Endothelial cell of umbilical vein (primary cell): ENCODE data around the gene PNKD. TPM values are rescaled to one million over a fixed set of nuclear protein-coding genes. Genes with fewer than 3 reads are reported as not detected.
A peak's percentile ranks its signal among the peaks of the same experiment; 100 is the strongest.

Experiments
- BruUV-seq: library from RNA; stranded (reverse); fragments of 400-500 nt; replicated peaks from 2 replicates; lab custom pipeline; 2021; lab: Mats Ljungman, UMichigan
- CTCF ChIA-PET: fragments of 300-600, 350-600 bp; sonication (Branson Sonifier 250); formaldehyde crosslinking; loops from one replicate; lab custom pipeline; 2021; ENCODE audit warnings: antibody characterized with exemption, inconsistent platforms; lab: Charles Lee
- POLR2A ChIA-PET: fragments of 300-600, 350-600 bp; sonication (Branson Sonifier 250); formaldehyde crosslinking; loops from one replicate; lab custom pipeline; 2021; ENCODE audit warnings: antibody characterized with exemption, inconsistent platforms; lab: Charles Lee
- DNase-seq: peaks from one replicate; pipeline ENCODE4 v3.0.0-alpha.2; 2011; ENCODE audit warnings: low read depth, low spot score
- FAIRE-seq: peaks from 2 replicates; lab custom pipeline; 2011; peaks lifted over from hg19 to GRCh38; lab: Jason Lieb, UNC
- H2AFZ ChIP-seq: 2 replicates; pipeline ENCODE4 v1.6.0; 2012; ENCODE audit warnings: low read depth, low read length, control low read depth, inconsistent platforms
- H3K27ac ChIP-seq: 2 replicates; pipeline ENCODE4 v1.5.1; 2011; ENCODE audit warnings: low read depth, mild to moderate bottlenecking, control low read depth, low read length, moderate library complexity; ENCODE audit not compliant: insufficient read depth
- H3K27me3 ChIP-seq, 2 experiments: 2 replicates each; pipeline versions ENCODE4 v1.6.0 to v1.6.1; 2011; ENCODE audit warnings: low read length in 2 of 2, mixed read lengths in 1 of 2; ENCODE audit not compliant: control insufficient read depth in 2 of 2, insufficient read depth in 2 of 2
- H3K36me3 ChIP-seq, 2 experiments: 2 replicates in 1 of 2; 3 replicates in 1 of 2; pipeline ENCODE4 v1.5.1; 2011; ENCODE audit warnings: low read length in 2 of 2, mild to moderate bottlenecking in 1 of 2, moderate library complexity in 1 of 2; ENCODE audit not compliant: control insufficient read depth in 2 of 2, insufficient read depth in 2 of 2; ENCODE audit errors: extremely low read depth in 1 of 2
- H3K4me1 ChIP-seq: 3 replicates; pipeline ENCODE4 v1.5.1; 2011; ENCODE audit warnings: mild to moderate bottlenecking, low read length; ENCODE audit not compliant: control insufficient read depth, insufficient read depth; ENCODE audit errors: extremely low read depth
- H3K4me2 ChIP-seq: 2 replicates; pipeline ENCODE4 v1.6.1; 2011; ENCODE audit warnings: low read length, control low read depth, mixed read lengths; ENCODE audit not compliant: insufficient read depth
- H3K4me3 ChIP-seq, 3 experiments: fragments of 200-600 bp in 1 of 3; sonication (generic), shearing (Covaris generic) in 1 of 3; replicated peaks in 1 of 3; 2 replicates each; pipeline ENCODE4 v1.5.1; 2011 to 2016; ENCODE audit warnings: control low read depth in 3 of 3, low read length in 3 of 3, mild to moderate bottlenecking in 2 of 3, inconsistent platforms in 1 of 3, low read depth in 1 of 3, moderate library complexity in 1 of 3; ENCODE audit not compliant: insufficient read depth in 1 of 3
- H3K79me2 ChIP-seq: 2 replicates; pipeline ENCODE4 v1.6.0; 2012; ENCODE audit warnings: low read length, inconsistent platforms; ENCODE audit not compliant: control insufficient read depth, insufficient read depth
- H3K9ac ChIP-seq: replicated peaks from 2 replicates; pipeline ENCODE3; 2011; ENCODE audit warnings: low read length, control low read depth; ENCODE audit not compliant: insufficient read depth; ENCODE audit errors: extremely low read depth
- H3K9me1 ChIP-seq: replicated peaks from 3 replicates; pipeline ENCODE4 v1.6.0; 2011; ENCODE audit warnings: mild to moderate bottlenecking, low read length; ENCODE audit not compliant: control insufficient read depth, insufficient read depth; ENCODE audit errors: extremely low read depth
- H3K9me3 ChIP-seq: replicated peaks from 2 replicates; pipeline ENCODE4 v1.5.1; 2012; ENCODE audit warnings: low read length, inconsistent platforms; ENCODE audit not compliant: control insufficient read depth, insufficient read depth
- H4K20me1 ChIP-seq: replicated peaks from 2 replicates; pipeline ENCODE3; 2011; ENCODE audit warnings: mild to moderate bottlenecking, low read length; ENCODE audit not compliant: control insufficient read depth, insufficient read depth; ENCODE audit errors: extremely low read depth
- EZH2 ChIP-seq: IDR thresholded peaks from 2 replicates; pipeline ENCODE4 v1.6.1; 2012; ENCODE audit warnings: borderline replicate concordance, low read depth, mild to moderate bottlenecking, moderate library complexity, low read length, inconsistent platforms; ENCODE audit not compliant: severe bottlenecking
- FOS ChIP-seq: IDR thresholded peaks from 2 replicates; pipeline ENCODE4 v1.6.1; 2011; ENCODE audit warnings: mild to moderate bottlenecking, low read length, moderate library complexity, borderline replicate concordance; ENCODE audit not compliant: insufficient read depth
- GATA2 ChIP-seq: IDR thresholded peaks from 2 replicates; pipeline ENCODE4 v1.7.0; 2011; ENCODE audit warnings: low read depth, mild to moderate bottlenecking, moderate library complexity, mixed read lengths, low read length; ENCODE audit not compliant: insufficient read length, insufficient read depth
- JUN ChIP-seq: IDR thresholded peaks from 2 replicates; pipeline ENCODE4 v1.6.1; 2011; ENCODE audit warnings: borderline replicate concordance, low read depth; ENCODE audit not compliant: insufficient read length, insufficient read depth
- MYC ChIP-seq: IDR thresholded peaks from one replicate; pipeline ENCODE4 v1.6.1; 2011; ENCODE audit warnings: mild to moderate bottlenecking, low read depth, low read length
- POLR2A ChIP-seq: IDR thresholded peaks from 2 replicates; pipeline ENCODE4 v1.6.1; 2012; ENCODE audit warnings: low read depth, mild to moderate bottlenecking, control low read depth, low read length
- POLR2AphosphoS5 ChIP-seq: IDR thresholded peaks from 2 replicates; pipeline ENCODE4 v1.6.1; 2012; ENCODE audit warnings: low read depth, mild to moderate bottlenecking, control low read depth, low read length, moderate library complexity; ENCODE audit not compliant: insufficient read depth
- dilution Hi-C: fragments of 300-500 bp; cut with MboI; formaldehyde crosslinking; loops from one replicate; pipeline ENCODE4 v1.15.0; 2019; ENCODE audit warnings: low sequenced_read_pairs; ENCODE audit not compliant: extremely low pct_ligation_motif_present
- intact Hi-C: fragments of 100-400 bp; cut with micrococcal nuclease; formaldehyde crosslinking; loops from one replicate; pipeline ENCODE4 v1.10.0; 2022
- polyA plus RNA-seq, 4 experiments: library from polyadenylated mRNA; depleted of rRNA in 3 of 4; stranded (reverse) in 3 of 4; unstranded in 1 of 4; fragments of >200 nt; gene quantifications; 2 replicates each; pipeline versions ENCODE4 v1.2.1 to v1.2.3, GENCODE V29; 2011 to 2012; ENCODE audit warnings: missing spikeins in 1 of 4
- total RNA-seq: library from RNA; stranded (reverse); gene quantifications from 2 replicates; pipeline ENCODE4 v1.2.3, GENCODE V29; 2021
- TF ChIP-seq, protein P1 (sequence below): IDR thresholded peaks from 2 replicates; pipeline ENCODE4 v1.6.1; 2011; ENCODE audit not compliant: insufficient read depth, insufficient read length
- TF ChIP-seq, protein P2 (sequence below), 2 donors: IDR thresholded peaks; 1 replicate in 1 of 2; 2 replicates in 1 of 2; pipeline ENCODE4 v1.5.1; 2011; ENCODE audit warnings: low read length in 2 of 2, mild to moderate bottlenecking in 2 of 2, moderate library complexity in 2 of 2, control low read depth in 1 of 2, inconsistent platforms in 1 of 2, low read depth in 1 of 2; ENCODE audit not compliant: insufficient read depth in 1 of 2; ENCODE audit errors: extremely low read depth in 1 of 2

The PNKD gene
- total and polyA plus RNA-seq, 2 donors (not counting 3 experiments of a cell fraction or from before 2014, with no cell fraction given) = 56.1 to 88.3 TPM

GRCh38 chr2:218271487-218271797 is 1.1 kb downstream of the PNKD start:
- CTCF ChIA-PET = interaction anchor here (0.7 to 7.0 kb wide), 12 partner anchors 14 to 576 kb away, joined by 3 to 99 read pairs (median 8); partner anchors contain the start of genes CATIP, CTDSP1 and TMBIM1
- no peaks in the 10 kb centered on the region for H3K9me3 ChIP-seq
- H4K20me1 ChIP-seq = no peaks in the 10 kb centered on the region
- dilution Hi-C loops = no loop called here
- DNase-seq (no peak), FAIRE-seq (no peak)
- H3K79me2 ChIP-seq = peaks cover 7% of the 10 kb centered on the region
- BruUV-seq = no TSS peak
- peak overlapping the region; percentile 93 for H3K4me2 ChIP-seq
- H3K4me3 ChIP-seq = peak overlapping the region in 1 of 3 experiments; percentile 45
- no peak overlapping the region for H2AFZ ChIP-seq
- peaks cover 19% of the 10 kb centered on the region for H3K4me1 ChIP-seq
- POLR2A ChIA-PET = interaction anchor here (1.1 to 1.4 kb wide), 2 partner anchors 11 to 16 kb away, joined by 3 to 5 read pairs; no protein-coding TSS in a partner anchor
- intact Hi-C loops = loop anchor here (2.0 to 5.0 kb wide), 2 partner anchors 51 to 376 kb away; no protein-coding TSS in a partner anchor
- H3K27me3 ChIP-seq = no peaks in the 10 kb centered on the region
- no peak overlapping the region for H3K27ac ChIP-seq
- H3K36me3 ChIP-seq = peaks cover 14 to 40% of the 10 kb centered on the region in 2 experiments
- no peak overlapping the region for H3K9ac ChIP-seq
- H3K9me1 ChIP-seq = no peaks in the 10 kb centered on the region
- TF ChIP-seq EZH2 = no peak
- no peak for TF ChIP-seq POLR2AphosphoS5
- no peak for TF ChIP-seq JUN
- TF ChIP-seq, protein P1, sequence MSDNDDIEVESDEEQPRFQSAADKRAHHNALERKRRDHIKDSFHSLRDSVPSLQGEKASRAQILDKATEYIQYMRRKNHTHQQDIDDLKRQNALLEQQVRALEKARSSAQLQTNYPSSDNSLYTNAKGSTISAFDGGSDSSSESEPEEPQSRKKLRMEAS = no peak
- no peak for TF ChIP-seq MYC
- no peak for TF ChIP-seq FOS
- no peak for TF ChIP-seq POLR2A
- TF ChIP-seq, protein P2, sequence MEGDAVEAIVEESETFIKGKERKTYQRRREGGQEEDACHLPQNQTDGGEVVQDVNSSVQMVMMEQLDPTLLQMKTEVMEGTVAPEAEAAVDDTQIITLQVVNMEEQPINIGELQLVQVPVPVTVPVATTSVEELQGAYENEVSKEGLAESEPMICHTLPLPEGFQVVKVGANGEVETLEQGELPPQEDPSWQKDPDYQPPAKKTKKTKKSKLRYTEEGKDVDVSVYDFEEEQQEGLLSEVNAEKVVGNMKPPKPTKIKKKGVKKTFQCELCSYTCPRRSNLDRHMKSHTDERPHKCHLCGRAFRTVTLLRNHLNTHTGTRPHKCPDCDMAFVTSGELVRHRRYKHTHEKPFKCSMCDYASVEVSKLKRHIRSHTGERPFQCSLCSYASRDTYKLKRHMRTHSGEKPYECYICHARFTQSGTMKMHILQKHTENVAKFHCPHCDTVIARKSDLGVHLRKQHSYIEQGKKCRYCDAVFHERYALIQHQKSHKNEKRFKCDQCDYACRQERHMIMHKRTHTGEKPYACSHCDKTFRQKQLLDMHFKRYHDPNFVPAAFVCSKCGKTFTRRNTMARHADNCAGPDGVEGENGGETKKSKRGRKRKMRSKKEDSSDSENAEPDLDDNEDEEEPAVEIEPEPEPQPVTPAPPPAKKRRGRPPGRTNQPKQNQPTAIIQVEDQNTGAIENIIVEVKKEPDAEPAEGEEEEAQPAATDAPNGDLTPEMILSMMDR (IDR thresholded peaks at IDR 0.05; ENCODE audit: extremely low read depth in 1 of 2, insufficient read depth in 1 of 2, low read depth in 1 of 2, low read length in 2 of 2) = no peak
- TF ChIP-seq GATA2 = no peak
